ENCODE results near the gene JPT2.

JPT2 gene

DNA sequence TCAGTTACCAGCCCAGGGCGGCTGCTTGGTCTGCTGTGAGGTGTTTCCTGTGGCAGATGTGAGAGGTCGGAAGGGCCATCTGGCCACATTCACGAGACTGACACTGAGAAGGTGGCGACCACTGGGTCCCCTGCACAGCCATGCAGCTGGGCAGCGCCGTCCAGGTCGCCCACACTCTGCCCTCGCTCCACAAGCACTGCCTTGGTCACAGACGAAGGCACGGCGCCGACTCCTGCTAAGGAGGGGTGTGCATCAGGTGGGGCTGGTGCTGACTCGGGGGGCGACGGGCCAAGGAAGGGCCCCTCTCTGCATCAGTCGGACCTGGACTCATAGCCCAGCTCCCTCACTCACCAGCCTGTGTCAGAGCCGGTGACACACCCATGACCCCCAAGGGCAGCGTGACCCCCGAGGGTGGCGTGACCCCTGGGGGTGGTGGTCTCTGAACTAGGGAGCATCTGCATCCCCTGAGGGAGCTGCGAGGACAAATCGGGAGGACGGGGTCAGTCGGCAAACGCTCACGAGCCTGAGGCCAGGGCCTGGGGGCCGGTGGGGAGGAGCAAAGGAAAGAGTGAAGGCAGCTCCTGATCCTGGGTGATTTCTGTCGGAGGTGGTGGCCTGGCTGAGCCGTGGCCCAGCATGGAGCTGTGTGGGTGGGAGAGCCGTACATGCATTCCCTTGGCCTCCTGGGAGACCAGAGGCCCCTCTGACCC, 62.9 kb downstream of the JPT2 start:
- DNase-seq = no peak

DNA sequence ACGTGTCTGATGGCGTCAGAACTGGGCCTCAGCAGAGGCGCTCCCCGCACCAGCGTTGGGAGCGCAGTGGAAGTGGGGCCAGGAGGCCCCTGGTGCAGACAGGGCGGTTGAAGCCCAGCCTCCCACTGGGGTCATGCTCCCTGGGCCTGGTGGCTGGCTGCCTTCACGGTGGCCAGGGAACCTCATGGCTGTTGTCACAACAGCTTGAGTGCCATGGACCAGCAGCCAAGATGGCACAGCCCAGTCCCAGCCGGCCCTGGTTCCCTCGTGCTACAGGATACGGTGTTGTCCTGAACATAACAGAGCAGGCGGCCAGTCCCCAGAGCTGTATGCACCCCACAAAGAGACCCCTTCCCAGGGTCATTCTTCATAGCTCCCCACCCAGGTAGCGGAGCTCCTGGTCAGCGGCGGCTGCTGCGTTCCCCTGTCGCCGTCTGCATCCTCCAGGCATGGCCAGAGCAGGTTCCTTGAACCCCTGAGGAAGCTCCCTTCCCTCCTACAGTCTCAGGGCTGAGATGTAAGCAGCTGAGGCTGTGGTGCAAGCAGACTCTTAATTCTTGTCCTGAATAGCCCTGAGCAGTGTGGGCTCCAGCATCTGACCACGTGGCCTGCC, 63.6 kb downstream of the JPT2 start:
- DNase-seq = no peak

DNA sequence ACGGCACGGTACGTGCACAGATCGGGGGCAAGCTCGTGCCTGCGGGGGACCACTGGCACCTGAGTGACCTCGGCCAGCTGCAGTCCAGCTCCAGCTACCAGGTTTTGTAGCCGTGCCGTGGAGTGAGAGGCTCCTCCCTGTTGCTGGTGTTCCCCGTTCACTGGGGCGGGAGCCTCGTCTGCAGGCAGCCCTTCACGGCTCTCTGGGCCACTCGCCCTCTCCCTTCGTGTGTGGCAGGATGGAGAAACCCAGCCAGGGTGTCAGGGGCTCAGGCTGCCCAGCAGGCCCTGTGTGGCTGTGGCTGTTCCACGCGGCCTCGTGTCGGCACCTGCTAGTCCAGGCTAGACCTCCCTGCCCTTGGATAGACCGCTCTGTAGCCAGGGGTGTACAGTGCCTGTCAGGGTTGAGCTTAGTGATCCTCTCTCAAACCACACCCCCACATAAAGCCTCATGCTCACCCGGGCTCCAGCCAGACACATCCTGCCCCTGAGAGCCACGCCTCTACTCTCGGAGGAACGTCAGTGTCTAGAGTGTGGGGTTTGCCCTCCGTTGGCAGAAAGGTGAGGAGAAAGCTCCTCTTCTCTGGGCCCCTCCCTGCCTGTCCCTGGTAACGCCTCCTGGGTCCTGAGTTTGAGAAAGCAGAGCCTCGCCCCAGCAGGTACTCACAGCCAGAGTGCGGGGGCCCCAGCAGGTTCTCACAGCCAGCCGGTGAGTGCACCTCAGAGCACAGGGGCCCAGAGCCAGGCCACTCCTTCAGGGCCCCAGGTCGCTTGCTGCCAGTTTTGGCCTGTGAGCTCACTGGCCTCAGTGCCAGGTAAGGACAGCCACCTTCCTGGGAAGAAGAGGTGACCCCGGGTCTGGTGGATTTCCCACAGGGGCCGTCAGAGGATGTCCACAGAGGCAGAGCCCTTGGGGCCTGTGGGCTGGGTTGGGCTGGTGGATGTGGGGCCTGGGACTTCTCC, 65.6 kb downstream of the JPT2 start:
- DNase-seq = no peak

DNA sequence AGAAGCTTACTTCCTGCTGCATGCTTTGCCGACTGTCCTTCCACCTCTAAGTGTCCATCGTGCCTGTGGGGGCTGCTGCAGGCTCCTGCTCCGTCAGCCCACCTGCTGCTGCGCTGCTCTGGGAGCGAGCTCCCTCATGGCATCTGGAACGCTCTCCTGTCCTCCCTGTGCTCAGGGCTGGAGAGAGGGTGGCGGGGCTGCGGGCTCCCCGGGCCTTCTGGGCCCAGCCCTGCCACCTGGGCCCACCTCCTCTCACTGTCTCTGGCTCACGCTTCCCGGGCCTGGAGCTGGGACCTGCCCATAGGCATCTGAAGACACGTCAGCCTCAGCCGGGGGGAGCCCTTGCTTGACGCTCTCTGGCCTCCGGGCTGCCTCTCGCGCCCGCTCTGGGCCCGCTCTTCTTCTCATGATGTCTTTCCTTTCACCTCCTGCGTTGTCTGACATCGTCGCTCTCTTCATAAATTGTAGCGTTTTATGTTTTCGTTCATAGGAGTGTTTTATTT, 66.3 kb downstream of the JPT2 start:
- DNase-seq = no peak

GRCh38 chr16:1745181-1745899, 67.3 kb downstream of the JPT2 start:
- no peak for DNase-seq

GRCh38 chr16:1745900-1746692, 68.0 kb downstream of the JPT2 start:
- DNase-seq = no peak

- no peak for DNase-seq
Observed at GRCh38 chr16:1746693-1747195, 68.7 kb downstream of the JPT2 start.

DNA sequence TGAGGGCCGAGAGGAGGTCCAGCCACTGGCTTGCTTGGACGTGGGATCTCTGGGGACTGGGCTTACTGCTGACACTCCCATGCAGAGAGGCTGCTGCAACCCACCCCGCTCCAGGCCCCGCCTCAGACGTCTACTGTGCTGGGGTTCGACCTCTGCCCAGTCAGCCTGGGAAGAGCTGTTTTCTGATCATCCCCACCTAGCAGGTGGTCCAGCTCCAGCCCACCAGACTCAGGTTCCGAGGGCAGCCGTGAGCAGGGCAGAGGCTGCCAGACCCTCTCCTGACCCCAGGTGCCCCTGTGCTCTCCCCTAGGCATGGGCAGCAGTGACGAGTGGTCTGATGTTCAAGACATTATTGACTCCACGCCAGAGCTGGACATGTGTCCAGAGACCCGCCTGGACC, 69.9 kb downstream of the JPT2 start:
- no peak for DNase-seq

GRCh38 chr16:1749152-1750117, 71.4 kb downstream of the JPT2 start:
- no peak for DNase-seq

Measured in NCI-H2227 treated with DMSO at 0.1 percent for 48 hours (cell line).